Body of pancreas (tissue), 4 donors: ENCODE data around the gene NXPH1. TPM values are rescaled to one million over a fixed set of nuclear protein-coding genes. Genes with fewer than 3 reads are reported as not detected.

ENCODE experiments used
- ATAC-seq: fragments of 150-250 bp; one replicate; pipeline ENCODE4 v1.9.1; 2016
- DNase-seq, 4 donors: peaks; one replicate each; pipeline ENCODE4 v3.0.0-alpha.2; 2019
- H3K27ac ChIP-seq, 4 donors: fragments of 200-600 bp; sonication (generic); 1 replicate in 3 of 4; 2 replicates in 1 of 4; pipeline versions ENCODE4 v1.5.1 to v1.6.1; 2016 to 2019; ENCODE audit warnings: mild to moderate bottlenecking in 1 of 4, mixed read lengths in 1 of 4, moderate library complexity in 1 of 4
- H3K27me3 ChIP-seq, 2 donors: fragments of 200-600 bp; sonication (generic); one replicate each; pipeline ENCODE4 v1.6.0; 2016; ENCODE audit warnings: mild to moderate bottlenecking in 1 of 2
- H3K36me3 ChIP-seq, 2 donors: fragments of 200-600 bp; sonication (generic); replicated peaks in 1 of 2; 2 replicates each; pipeline ENCODE4 v1.5.1; 2016; ENCODE audit warnings: low read depth in 2 of 2; ENCODE audit not compliant: insufficient read depth in 1 of 2
- H3K4me1 ChIP-seq: fragments of 200-600 bp; sonication (generic); one replicate; pipeline ENCODE4 v1.6.0; 2016
- H3K4me3 ChIP-seq, 2 donors: fragments of 200-600 bp; sonication (generic); 1 replicate in 1 of 2; 2 replicates in 1 of 2; pipeline ENCODE4 v1.5.1; 2016 to 2019
- H3K9me3 ChIP-seq, 3 donors: fragments of 200-600 bp; sonication (generic); 1 replicate in 2 of 3; 2 replicates in 1 of 3; pipeline ENCODE4 v1.5.1; 2016
- CTCF ChIP-seq, 7 experiments: fragments of 450-650 bp in 4 of 7; fragments of 200-600 bp in 3 of 7; sonication (generic) in 3 of 7; IDR thresholded peaks; one replicate each; pipeline ENCODE4 v1.5.1; 2016 to 2019; ENCODE audit warnings: antibody characterized with exemption in 7 of 7
- POLR2A ChIP-seq, 3 donors: fragments of 450-650 bp; IDR thresholded peaks; one replicate each; pipeline ENCODE4 v1.6.1; 2016; ENCODE audit warnings: antibody characterized with exemption in 3 of 3, mild to moderate bottlenecking in 2 of 3
- WGBS, 2 donors: methylation state at CpG; one replicate each; pipeline ENCODE4 v1.1.5; 2017; 5-methylcytosine and 5-hydroxymethylcytosine counted together
- intact Hi-C: fragments of 100-400 bp; cut with DNase I; formaldehyde crosslinking; loops from one replicate; pipeline ENCODE4 v1.15.1; 2023
- total RNA-seq, 2 donors: library from RNA; depleted of rRNA; stranded (reverse); fragments of >200 nt; gene quantifications; one replicate each; pipeline ENCODE4 v1.1.0, GENCODE V29; 2016

NXPH1 gene
- total RNA-seq, 2 donors from 2014 or later = not detected

DNA sequence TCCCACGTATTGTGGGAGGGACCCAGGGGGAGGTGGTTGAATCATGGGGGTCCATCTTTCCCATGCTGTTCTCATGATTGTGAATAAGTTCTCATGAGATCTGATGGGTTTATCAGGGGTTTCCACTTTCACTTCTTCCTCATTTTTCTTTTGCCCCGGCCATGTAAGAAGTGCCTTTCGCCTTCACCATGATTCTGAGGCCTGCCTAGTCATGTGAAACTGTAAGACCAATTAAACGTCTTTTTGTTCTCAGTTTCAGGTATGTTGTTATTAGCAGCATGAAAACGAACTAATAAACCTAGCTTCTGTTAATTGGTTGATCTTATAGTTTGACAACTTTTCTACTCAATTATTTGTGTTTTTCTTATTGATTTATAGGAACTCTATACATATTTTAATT lies 206.3 kb downstream of the NXPH1 start:
- TF ChIP-seq CTCF (IDR thresholded peaks at IDR 0.05) (no peak), POLR2A (IDR thresholded peaks at IDR 0.05) (no peak)
- 70 to 73% methylated on average over 5 of the region's 5 CpGs for WGBS, 2 donors
- no peaks in the 10 kb centered on the region for H3K4me1 ChIP-seq
- H3K27me3 ChIP-seq = no peaks in the 10 kb centered on the region
- H3K4me3 ChIP-seq = no peak overlapping the region
- no peaks in the 10 kb centered on the region for H3K36me3 ChIP-seq
- DNase-seq (no peak), ATAC-seq (no peak)
- H3K9me3 ChIP-seq = no peaks in the 10 kb centered on the region
- intact Hi-C loops = no loop called here
- H3K27ac ChIP-seq = no peak overlapping the region

DNA sequence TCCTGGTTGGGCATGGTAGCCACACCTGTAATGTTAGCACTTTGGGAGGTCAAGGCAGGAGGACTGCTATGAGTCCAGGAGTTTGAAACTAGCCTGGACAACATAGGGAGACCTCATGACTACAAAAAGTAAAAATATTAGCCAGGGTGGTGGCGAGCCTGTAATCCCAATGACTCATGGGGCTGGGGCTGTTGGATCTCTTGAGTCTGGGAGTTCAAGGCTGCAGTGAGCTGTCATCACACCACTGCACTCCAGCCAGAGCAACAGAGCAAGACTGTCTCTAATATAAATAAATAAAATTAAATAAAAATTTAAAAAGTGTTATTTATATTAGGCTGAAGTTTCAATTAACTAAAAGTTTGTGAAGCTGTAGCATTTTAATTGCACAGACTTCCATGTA lies 207.3 kb downstream of the NXPH1 start:
- ATAC-seq (no peak), DNase-seq (no peak)
- 79 to 90% methylated on average over 1 of the region's 1 CpG for WGBS, 2 donors
- Histone ChIP-seq H3K4me1 (no peaks in the 10 kb centered on the region), H3K36me3 (no peaks in the 10 kb centered on the region), H3K4me3 (no peak overlapping the region), H3K9me3 (no peaks in the 10 kb centered on the region), H3K27me3 (no peaks in the 10 kb centered on the region), H3K27ac (no peak overlapping the region)
- intact Hi-C loops = no loop called here
- TF ChIP-seq POLR2A (IDR thresholded peaks at IDR 0.05) = no peak
- TF ChIP-seq CTCF (IDR thresholded peaks at IDR 0.05) = no peak

DNA sequence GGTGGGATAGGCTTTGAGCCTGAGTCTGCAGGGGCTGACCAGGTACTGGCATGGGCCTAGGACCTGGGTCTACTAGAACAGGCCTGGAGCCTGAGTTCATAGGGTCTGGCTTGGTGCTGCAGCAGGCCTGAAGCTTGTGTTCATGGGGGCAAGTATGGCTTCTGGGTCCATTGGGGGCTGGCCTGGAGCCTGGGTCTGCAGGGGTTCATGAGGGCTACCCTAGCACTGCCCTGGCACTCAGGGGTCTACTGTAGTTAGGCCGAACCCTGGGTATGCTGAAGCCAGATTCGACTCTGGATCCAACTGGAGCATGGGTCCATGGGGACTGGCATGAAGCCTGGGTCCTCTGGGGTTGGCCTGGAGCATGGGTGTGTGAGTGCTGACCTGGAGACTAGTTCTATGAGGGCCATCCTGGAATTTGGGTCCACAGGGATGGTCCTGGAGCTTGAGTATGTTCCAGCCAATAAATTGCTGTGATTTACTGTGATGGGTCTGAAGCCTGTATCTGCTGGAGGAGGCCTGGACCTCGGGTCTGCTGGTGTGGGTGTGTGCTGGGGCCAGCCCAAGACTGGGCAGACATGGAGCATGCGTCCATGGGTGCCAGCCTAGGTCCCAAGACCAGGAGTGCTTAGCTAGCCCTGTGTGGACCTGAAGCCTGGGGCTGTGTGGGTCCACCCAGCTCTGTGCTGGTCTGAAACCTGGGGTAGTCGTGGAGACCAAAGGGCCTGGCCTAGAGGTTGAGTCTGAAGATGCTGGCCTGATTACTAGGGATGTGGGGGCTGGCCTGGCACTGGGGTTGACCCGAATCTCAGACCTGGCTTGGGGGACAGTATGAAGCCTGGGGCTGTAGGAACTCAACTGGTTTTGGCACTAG lies 235.5 kb downstream of the NXPH1 start:
- DNase-seq (no peak), ATAC-seq (peak; percentile 9)
- no peak for TF ChIP-seq CTCF (IDR thresholded peaks at IDR 0.05)
- no peak for TF ChIP-seq POLR2A (IDR thresholded peaks at IDR 0.05)
- no peak overlapping the region for H3K27ac ChIP-seq
- WGBS, 2 donors = 62 to 77% methylated on average over 5 to 6 of the region's 6 CpGs
- H3K36me3 ChIP-seq = no peaks in the 10 kb centered on the region
- intact Hi-C loops = no loop called here
- no peak overlapping the region for H3K4me3 ChIP-seq
- peaks cover 9% of the 10 kb centered on the region for H3K4me1 ChIP-seq
- H3K9me3 ChIP-seq = no peaks in the 10 kb centered on the region
- no peaks in the 10 kb centered on the region for H3K27me3 ChIP-seq

DNA sequence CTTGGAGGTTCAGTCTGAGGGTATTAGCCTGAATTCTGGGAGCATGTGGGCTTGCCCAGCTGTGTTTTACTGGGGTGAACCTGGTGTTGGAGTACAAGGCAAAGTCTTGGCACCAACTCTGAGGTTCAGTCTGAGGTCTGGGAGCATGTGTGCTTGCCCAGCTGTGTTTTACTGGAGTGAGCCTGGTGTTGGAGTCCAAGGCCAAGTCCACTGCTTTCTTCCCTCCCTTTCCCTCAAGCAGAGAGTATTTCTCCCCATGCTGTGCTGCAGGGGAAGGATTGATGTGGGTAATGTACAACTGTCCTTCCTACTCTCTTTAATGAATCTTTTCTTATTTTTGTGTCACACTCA lies 236.1 kb downstream of the NXPH1 start:
- ATAC-seq (peak; percentile 42), DNase-seq (peak; percentile 15 to 72 (median 43))
- H3K27me3 ChIP-seq = no peaks in the 10 kb centered on the region
- no peaks in the 10 kb centered on the region for H3K9me3 ChIP-seq
- H3K36me3 ChIP-seq = no peaks in the 10 kb centered on the region
- no peak overlapping the region for H3K4me3 ChIP-seq
- intact Hi-C loops = no loop called here
- peaks cover 9% of the 10 kb centered on the region for H3K4me1 ChIP-seq
- no peak for TF ChIP-seq CTCF (IDR thresholded peaks at IDR 0.05)
- TF ChIP-seq POLR2A (IDR thresholded peaks at IDR 0.05) = no peak
- no peak overlapping the region for H3K27ac ChIP-seq

DNA sequence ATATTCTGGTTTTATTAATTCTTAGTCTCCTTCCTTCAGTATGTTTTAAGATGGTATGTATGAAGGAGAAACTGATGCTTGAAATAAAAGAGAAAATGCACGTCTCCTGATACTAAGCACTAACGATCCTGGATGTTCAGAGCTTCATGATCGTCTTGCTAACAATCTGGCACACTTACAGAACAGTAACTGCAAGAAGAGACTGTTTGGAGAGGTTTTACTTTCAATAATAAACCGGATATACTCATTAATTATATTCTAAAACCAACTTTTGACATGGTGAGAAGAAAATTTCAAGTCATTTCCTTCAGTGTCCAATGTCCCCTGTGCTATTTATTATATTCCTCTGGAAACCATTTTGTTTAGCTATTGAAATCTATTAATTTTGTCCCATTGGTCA lies 251.0 kb downstream of the NXPH1 start:
- no peaks in the 10 kb centered on the region for H3K9me3 ChIP-seq
- H3K4me3 ChIP-seq = no peak overlapping the region
- DNase-seq = no peak
- H3K27ac ChIP-seq = no peak overlapping the region
- no peaks in the 10 kb centered on the region for H3K36me3 ChIP-seq
- WGBS, 2 donors = 49 to 68% methylated on average over 4 of the region's 4 CpGs
- ATAC-seq = no peak
- intact Hi-C loops = no loop called here
- no peaks in the 10 kb centered on the region for H3K27me3 ChIP-seq
- TF ChIP-seq CTCF (IDR thresholded peaks at IDR 0.05) = no peak
- no peak for TF ChIP-seq POLR2A (IDR thresholded peaks at IDR 0.05)
- H3K4me1 ChIP-seq = no peaks in the 10 kb centered on the region
